ENCODE data around the gene ACTL8.

Gene ACTL8

GRCh38 chr1:17770983-17771382, 15.8 kb downstream of the ACTL8 start:
- DNase-seq (ENCODE audit: low spot score): no peak

DNA sequence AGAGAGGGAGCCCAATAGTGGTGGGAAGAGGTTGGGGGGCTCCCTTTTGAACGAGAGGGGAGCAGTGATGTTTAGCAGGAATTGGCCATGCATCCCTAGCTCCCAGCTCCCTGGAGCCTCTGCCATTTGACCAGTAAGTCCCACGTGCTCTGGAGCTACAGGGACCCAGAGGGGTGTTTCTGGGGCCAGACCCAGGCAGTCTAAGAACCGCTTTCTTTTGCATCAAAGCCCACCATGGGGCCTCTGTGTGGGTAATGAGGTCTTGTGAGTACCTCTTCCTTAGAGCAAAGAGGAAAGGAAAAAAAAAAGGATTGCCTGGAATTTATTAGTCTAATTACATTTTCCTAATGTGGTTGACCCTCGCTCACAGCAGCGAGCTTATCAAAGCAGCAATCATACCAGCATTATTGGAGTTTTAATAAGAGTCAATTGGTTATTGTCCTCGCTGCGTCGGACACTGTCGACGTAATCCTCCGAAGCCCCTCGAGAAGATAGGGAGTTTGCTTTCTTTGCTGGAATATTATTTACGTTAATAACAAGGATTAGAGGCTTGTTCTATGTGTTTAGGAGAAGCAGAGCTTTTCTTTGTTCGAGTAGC, 17.6 kb downstream of the ACTL8 start:
- no peak for DNase-seq (ENCODE audit: low spot score)

GRCh38 chr1:17773591-17774326, 18.6 kb downstream of the ACTL8 start:
- no peak for DNase-seq (ENCODE audit: low spot score)

DNA sequence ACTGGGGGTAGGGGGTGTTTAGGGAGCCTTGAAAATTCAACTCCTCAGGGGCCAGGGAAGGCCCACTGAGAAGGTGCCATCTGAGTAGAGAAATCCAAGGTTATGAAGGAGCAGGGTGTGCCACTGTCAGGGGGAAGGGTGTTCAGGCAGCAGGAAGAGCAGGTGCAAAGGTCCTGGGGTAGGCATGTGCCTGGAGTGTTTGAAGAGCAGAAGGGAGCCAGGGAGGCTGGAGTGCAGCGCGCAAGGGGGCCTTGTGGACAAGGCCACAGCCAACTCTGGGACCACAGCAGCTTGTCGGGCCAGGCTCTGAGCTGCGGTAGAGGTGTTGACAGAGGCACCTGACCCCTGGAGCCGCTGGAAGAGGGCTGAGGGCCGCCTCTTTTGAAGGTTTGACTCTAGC, 19.3 kb downstream of the ACTL8 start:
- no peak for DNase-seq (ENCODE audit: low spot score)

GRCh38 chr1:17775796-17776195, 20.7 kb downstream of the ACTL8 start:
- no peak for DNase-seq (ENCODE audit: low spot score)

- DNase-seq (ENCODE audit: low spot score): no peak
Observed at GRCh38 chr1:17776426-17776825, 21.3 kb downstream of the ACTL8 start.

- DNase-seq (ENCODE audit: low spot score): no peak
Observed at GRCh38 chr1:17777330-17777729, 22.2 kb downstream of the ACTL8 start.

DNA sequence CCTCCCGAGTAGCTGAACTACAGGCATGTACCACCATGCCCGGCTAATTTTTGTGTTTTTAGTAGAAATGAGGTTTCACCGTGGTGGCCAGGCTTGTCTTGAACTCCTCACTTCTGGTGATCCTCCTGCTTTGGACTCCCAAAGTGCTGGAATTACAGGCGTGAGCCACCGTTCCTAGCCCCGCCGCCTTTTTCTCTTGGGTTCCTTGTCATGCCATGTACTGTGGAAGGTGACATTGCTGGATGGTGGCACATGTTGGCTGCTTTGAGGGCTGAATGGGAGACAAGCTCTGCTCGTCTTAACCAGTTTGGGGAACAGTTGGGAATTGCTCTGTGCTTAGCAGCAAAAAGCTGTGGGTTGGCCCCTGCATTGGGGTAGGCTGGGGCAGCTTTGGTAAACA, 22.7 kb downstream of the ACTL8 start:
- no peak for DNase-seq (ENCODE audit: low spot score)

- DNase-seq (ENCODE audit: low spot score): no peak
Observed at GRCh38 chr1:17780916-17781315, 25.8 kb downstream of the ACTL8 start.

GRCh38 chr1:17789926-17790325, 34.8 kb downstream of the ACTL8 start:
- DNase-seq (ENCODE audit: low spot score): no peak

- no peak for DNase-seq (ENCODE audit: low spot score)
Observed at GRCh38 chr1:17790383-17791054, 35.4 kb downstream of the ACTL8 start.

DNA sequence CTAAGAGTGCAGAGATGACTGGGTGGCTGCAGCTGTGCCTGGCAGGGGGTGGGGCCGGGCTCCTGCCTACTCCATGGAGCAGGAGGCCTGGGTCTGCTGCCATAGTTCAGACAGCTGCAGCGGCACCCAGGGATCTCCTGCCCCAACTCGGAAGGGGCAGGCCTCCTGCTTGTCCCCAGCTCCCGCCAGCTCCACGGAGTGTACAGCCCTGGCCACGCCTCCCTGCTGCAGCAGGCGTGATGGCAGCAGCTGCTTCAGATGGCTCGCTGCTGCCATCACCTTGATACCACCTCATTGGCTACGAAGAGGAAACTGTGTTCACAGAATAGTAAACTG, 35.9 kb downstream of the ACTL8 start:
- no peak for DNase-seq (ENCODE audit: low spot score)

- no peak for DNase-seq (ENCODE audit: low spot score)
Observed at GRCh38 chr1:17791480-17791879, 36.3 kb downstream of the ACTL8 start.

DNA sequence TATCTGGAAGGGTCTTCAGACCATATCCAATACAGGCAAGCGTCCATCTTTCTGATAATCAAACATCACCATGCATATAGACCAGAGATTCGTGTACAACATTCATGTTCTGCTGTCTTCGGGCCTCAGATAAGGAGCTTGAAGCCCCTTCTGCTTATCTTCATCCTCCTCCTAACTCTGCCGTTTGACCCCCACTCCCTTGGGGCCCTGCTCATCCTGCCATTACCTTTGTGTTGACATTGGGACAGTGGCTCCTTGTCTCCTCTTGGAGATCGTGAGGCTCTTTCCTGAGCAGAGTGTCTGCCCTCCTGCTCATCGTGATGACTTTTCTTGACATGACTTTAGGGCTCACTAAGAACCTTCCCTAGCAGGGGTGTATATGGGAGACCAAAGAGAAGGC, 37.3 kb downstream of the ACTL8 start:
- DNase-seq (ENCODE audit: low spot score): no peak

- no peak for DNase-seq (ENCODE audit: low spot score)
Observed at GRCh38 chr1:17795081-17795809, 40.1 kb downstream of the ACTL8 start.

- DNase-seq (ENCODE audit: low spot score): no peak
Observed at GRCh38 chr1:17795836-17796645, 40.9 kb downstream of the ACTL8 start.

DNA sequence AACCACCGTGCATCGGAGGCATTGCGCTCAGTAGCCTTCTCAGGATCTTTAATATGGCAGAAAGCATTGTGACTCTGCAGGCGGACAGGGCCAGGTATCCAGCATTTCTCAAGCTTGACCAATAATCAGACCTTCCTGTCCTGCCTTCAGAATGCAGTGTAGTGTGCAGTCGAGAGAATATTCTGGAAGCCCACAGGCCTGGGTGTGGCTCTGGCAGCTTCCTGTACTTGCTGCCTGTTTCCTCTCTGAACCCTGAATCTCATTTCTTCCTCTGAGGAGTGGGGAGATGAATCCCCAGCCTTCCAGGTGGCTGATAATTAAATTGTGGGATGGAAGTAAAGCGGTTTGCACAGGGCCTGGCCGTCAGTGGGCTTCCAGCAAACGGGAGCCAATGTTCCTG, 42.3 kb downstream of the ACTL8 start:
- DNase-seq (ENCODE audit: low spot score): no peak

DNA sequence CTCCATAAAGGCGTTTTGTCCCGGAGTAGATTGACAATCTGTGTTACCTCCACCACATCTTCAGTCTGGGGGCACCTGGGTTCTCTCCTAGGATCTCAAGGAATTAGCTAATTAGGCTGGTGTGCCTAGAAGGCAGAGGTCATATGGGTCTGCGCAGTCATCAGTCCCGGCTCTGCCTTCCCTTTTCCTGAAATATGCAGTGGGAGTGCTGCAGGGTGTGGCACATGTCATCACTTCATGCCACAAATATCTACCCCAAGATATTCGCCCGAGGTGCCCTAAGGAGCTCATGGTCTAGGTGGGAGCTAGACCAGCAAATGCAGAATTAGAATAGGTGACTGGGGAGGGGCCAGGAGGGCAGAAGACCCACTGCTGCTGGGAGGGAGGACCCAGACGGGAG, 42.9 kb downstream of the ACTL8 start:
- no peak for DNase-seq (ENCODE audit: low spot score)

DNA sequence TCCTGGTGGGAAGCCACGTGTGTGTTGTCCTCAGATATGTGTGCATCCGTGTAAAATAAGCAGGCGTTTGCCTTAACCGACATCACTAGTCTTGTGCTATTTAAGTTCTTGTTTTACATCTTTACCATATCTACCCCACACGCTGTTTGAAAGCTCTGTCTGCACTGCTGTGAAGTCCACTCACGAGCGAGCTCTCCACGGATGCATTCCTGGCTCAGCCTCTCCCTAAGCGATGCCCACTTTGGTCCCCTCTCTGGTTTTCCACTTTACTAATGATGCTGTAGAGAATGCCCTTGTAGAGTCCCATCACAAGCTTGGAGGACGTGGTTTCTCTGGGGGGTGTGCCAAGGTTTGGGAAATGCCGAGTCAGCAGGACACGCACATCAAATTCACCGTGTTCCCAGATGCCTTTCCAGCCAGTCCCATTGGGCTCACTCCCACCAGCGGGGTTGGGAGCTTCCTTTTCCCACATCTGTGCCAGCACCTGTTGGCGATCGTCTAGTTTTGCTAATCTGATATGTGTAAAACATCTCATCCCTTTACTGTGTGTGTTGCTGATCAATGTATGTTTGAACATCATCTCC, 43.8 kb downstream of the ACTL8 start:
- DNase-seq (ENCODE audit: low spot score): no peak

GRCh38 chr1:17799642-17800041, 44.5 kb downstream of the ACTL8 start:
- no peak for DNase-seq (ENCODE audit: low spot score)

DNA sequence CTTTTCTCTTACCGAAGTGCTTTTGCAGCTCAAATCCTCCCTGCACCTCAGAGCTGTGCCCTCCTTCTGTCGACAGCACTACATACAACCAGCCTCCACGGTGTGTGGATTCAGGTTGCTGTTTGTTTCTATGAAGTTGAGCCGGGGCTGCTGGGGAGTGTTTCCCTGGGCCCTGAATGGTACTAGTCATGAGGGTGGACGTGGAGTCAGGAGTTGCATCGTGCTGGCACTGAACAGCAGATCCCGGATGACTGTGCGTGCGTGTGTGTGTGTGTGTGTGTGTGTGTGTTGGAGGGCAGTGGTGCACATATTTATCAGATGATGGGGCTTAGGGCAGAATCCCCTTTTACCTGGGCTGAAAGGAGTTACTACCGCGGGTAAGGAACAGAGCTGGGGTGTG, 47.0 kb downstream of the ACTL8 start:
- no peak for DNase-seq (ENCODE audit: low spot score)

DNA sequence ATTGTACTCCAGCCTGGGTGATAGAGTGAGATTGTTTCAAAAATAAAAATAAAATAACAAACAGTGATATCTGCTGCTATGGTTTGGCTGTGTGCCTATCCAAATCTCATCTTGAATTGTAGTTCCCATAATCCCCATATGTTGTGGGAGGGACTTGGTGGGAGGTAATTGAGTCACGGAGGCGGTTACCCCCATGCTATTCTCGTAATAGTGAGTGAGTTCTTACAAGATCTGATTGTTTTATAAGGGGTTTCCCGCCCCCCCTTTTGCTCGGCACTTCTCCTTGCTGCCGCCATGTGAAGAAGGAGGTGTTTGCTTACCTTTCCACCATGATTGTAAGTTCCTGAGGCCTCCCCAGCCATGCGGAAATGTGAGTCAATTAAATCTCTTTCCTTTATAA, 47.8 kb downstream of the ACTL8 start:
- DNase-seq (ENCODE audit: low spot score): no peak

Data from D341Med (cell line).